MCF 10A (cell line): ENCODE measurements around the gene ARRB1. TPM values are rescaled to one million over a fixed set of nuclear protein-coding genes. Genes with fewer than 3 reads are reported as not detected.

Experiments
- BruUV-seq: library from RNA; stranded (reverse); fragments of 400-500 nt; replicated peaks from 2 replicates; lab custom pipeline; 2021; lab: Mats Ljungman, UMichigan
- CTCF ChIA-PET: fragments of 300-600 bp; sonication (Branson Sonifier 250); formaldehyde crosslinking; extraction: SDS; loops from one replicate; lab custom pipeline; 2021; ENCODE audit warnings: antibody characterized with exemption, inconsistent platforms; lab: Yijun Ruan, JAX
- POLR2A ChIA-PET: fragments of 300-600, 350-650 bp; sonication (Branson Sonifier 250); formaldehyde crosslinking; extraction: SDS; loops from one replicate; lab custom pipeline; 2020; ENCODE audit warnings: antibody characterized with exemption, inconsistent platforms; lab: Yijun Ruan, JAX
- DNase-seq: peaks from one replicate; pipeline ENCODE4 v3.0.0-alpha.2; 2018; ENCODE audit not compliant: unreplicated experiment
- H3K27ac Mint-ChIP-seq: one replicate; pipeline ENCODE4 v1.8.0; 2022; ENCODE audit warnings: mild to moderate bottlenecking, low read depth, mixed read lengths; ENCODE audit not compliant: unreplicated experiment
- H3K27me3 Mint-ChIP-seq: one replicate; pipeline ENCODE4 v1.8.0; 2022; ENCODE audit warnings: mixed read lengths; ENCODE audit not compliant: insufficient read depth, unreplicated experiment
- H3K36me3 Mint-ChIP-seq: one replicate; pipeline ENCODE4 v1.8.0; 2022; ENCODE audit warnings: mild to moderate bottlenecking, moderate library complexity, mixed read lengths; ENCODE audit not compliant: insufficient read depth, unreplicated experiment
- H3K4me1 Mint-ChIP-seq: one replicate; pipeline ENCODE4 v1.8.0; 2022; ENCODE audit warnings: mixed read lengths; ENCODE audit not compliant: insufficient read depth, unreplicated experiment
- H3K4me3 Mint-ChIP-seq: one replicate; pipeline ENCODE4 v1.8.0; 2022; ENCODE audit warnings: mild to moderate bottlenecking, moderate library complexity, mixed read lengths; ENCODE audit not compliant: unreplicated experiment
- H3K9me3 Mint-ChIP-seq: one replicate; pipeline ENCODE4 v1.8.0; 2022; ENCODE audit warnings: mixed read lengths; ENCODE audit not compliant: unreplicated experiment
- intact Hi-C: fragments of 100-400 bp; cut with micrococcal nuclease; formaldehyde crosslinking; loops from 2 replicates; pipeline ENCODE4 v1.14.1; 2022
- total RNA-seq: library from RNA; stranded (reverse); gene quantifications from 2 replicates; pipeline ENCODE4 v1.2.3, GENCODE V29; 2022
- TF ChIP-seq, protein P1 (sequence below): fragments of 200-600 bp; IDR thresholded peaks from one replicate; pipeline ENCODE4 v1.8.0; 2022; ENCODE audit warnings: antibody characterized with exemption, mild to moderate bottlenecking; ENCODE audit not compliant: unreplicated experiment

The ARRB1 gene
- total RNA-seq, 1 experiment from 2014 or later = 0.98 TPM

DNA sequence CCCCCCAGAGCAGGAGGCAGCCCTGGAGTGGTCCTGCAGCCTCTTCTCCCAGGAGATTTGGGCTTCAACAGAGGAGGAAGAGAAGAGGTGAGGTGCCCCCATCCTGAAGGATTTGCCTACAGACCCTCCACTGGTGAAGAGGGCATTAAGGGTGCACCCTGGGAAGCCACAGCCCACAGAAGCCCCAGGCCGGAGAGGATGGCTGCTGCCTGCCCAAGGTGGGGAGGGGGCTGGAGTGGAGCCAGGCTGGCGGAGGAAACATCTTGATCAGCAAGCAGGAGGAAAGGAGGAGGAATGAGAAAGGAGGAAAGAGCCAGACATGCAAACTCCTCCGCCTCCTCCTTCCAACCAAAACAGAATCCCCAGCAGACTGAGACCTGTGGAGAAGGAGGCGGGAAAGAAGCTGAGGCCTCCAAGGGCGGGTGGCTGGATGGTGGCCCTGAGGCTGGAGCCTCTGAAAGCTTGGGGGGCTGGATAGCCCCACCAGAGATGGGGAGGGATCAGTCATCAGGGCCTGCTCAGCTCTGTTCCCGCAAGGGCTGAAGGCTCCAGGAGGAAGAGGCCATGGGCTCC is 31.3 kb downstream of the ARRB1 start:
- H3K36me3 Mint-ChIP-seq = no peaks in the 10 kb centered on the region
- no TSS peak for BruUV-seq
- no peaks in the 10 kb centered on the region for H3K9me3 Mint-ChIP-seq
- peaks cover 16% of the 10 kb centered on the region for H3K4me1 Mint-ChIP-seq
- TF ChIP-seq, protein P1, sequence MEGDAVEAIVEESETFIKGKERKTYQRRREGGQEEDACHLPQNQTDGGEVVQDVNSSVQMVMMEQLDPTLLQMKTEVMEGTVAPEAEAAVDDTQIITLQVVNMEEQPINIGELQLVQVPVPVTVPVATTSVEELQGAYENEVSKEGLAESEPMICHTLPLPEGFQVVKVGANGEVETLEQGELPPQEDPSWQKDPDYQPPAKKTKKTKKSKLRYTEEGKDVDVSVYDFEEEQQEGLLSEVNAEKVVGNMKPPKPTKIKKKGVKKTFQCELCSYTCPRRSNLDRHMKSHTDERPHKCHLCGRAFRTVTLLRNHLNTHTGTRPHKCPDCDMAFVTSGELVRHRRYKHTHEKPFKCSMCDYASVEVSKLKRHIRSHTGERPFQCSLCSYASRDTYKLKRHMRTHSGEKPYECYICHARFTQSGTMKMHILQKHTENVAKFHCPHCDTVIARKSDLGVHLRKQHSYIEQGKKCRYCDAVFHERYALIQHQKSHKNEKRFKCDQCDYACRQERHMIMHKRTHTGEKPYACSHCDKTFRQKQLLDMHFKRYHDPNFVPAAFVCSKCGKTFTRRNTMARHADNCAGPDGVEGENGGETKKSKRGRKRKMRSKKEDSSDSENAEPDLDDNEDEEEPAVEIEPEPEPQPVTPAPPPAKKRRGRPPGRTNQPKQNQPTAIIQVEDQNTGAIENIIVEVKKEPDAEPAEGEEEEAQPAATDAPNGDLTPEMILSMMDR = no peak
- CTCF ChIA-PET = interaction anchor here (0.5 kb wide), 1 partner anchor 64 kb away, joined by 3 read pairs; no protein-coding TSS in a partner anchor
- intact Hi-C loops = no loop called here
- no peak overlapping the region for H3K4me3 Mint-ChIP-seq
- no peaks in the 10 kb centered on the region for H3K27me3 Mint-ChIP-seq
- no peak for DNase-seq
- POLR2A ChIA-PET = no interaction called here
- H3K27ac Mint-ChIP-seq = no peak overlapping the region

GRCh38 chr11:75319035-75319877 is 32.2 kb downstream of the ARRB1 start:
- ChIA-PET CTCF (no interaction called here), POLR2A (no interaction called here)

DNA sequence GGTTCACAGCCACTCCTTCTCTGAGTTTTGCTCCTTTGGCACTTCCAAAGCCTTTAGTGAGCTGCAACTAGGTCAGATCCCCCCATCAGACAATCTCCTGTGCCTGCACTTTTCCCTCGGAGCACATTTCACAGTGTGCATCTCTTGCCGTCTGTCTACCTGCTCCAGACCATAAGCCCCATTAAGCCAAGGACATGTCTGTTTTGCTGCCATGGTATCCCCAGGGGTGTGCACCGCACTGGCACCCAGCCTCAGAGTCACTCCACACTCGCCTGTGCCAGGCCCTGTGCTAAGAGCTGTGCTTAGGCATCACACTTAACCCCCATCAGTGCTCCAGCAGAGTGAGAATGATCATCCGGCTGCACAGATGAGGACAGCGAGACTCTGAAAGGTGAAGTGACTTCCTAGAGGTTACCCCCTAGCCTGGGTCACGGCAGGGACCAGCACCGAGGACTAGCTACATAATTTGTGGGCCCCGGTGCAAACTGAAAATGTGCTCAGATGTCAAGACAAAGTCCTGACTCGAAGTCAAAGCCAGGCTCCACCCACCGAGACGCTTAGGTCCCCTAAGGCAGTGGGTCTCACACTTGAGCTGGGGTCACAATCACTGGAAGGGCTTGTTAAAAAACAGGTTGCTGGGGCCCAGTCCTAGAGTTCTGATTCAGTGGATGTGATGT is 33.9 kb downstream of the ARRB1 start:
- POLR2A ChIA-PET = no interaction called here
- DNase-seq = no peak
- H3K4me1 Mint-ChIP-seq = peaks cover 12% of the 10 kb centered on the region
- no TSS peak for BruUV-seq
- H3K27me3 Mint-ChIP-seq = no peaks in the 10 kb centered on the region
- H3K36me3 Mint-ChIP-seq = no peaks in the 10 kb centered on the region
- intact Hi-C loops = no loop called here
- CTCF ChIA-PET = interaction anchor here (0.6 to 1.0 kb wide), 2 partner anchors 38 to 389 kb away, joined by 4 to 5 read pairs; no protein-coding TSS in a partner anchor
- no peak overlapping the region for H3K4me3 Mint-ChIP-seq
- H3K27ac Mint-ChIP-seq = no peak overlapping the region
- H3K9me3 Mint-ChIP-seq = no peaks in the 10 kb centered on the region
- TF ChIP-seq, protein P1 = no peak

More at GRCh38 chr11:75319035-75319877, 32.2 kb downstream of the ARRB1 start:
- Mint-ChIP-seq H3K36me3 (no peaks in the 10 kb centered on the region), H3K27me3 (no peaks in the 10 kb centered on the region), H3K4me1 (peaks cover 12% of the 10 kb centered on the region), H3K4me3 (no peak overlapping the region), H3K9me3 (no peaks in the 10 kb centered on the region), H3K27ac (peak overlapping the region; percentile 60)
- BruUV-seq = no TSS peak
- intact Hi-C loops = no loop called here
- TF ChIP-seq, protein P1 = no peak
- peak; percentile 52 for DNase-seq

GRCh38 chr11:75315439-75315805 is 36.0 kb downstream of the ARRB1 start:
- intact Hi-C loops = no loop called here
- ChIA-PET POLR2A (interaction anchor here (0.6 kb wide), 1 partner anchor 304 kb away, joined by 4 read pairs; no protein-coding TSS in a partner anchor), CTCF (interaction anchor here (0.6 kb wide), 1 partner anchor 326 kb away, joined by 3 read pairs; the partner anchor contains the start of gene NEU3)
- peaks cover 12% of the 10 kb centered on the region for H3K4me1 Mint-ChIP-seq
- DNase-seq = no peak
- BruUV-seq = no TSS peak
- H3K36me3 Mint-ChIP-seq = no peaks in the 10 kb centered on the region
- H3K27ac Mint-ChIP-seq = no peak overlapping the region
- TF ChIP-seq, protein P1 = no peak
- H3K27me3 Mint-ChIP-seq = no peaks in the 10 kb centered on the region
- no peaks in the 10 kb centered on the region for H3K9me3 Mint-ChIP-seq
- no peak overlapping the region for H3K4me3 Mint-ChIP-seq
